Keratinocyte (primary cell): ENCODE data around the gene TOM1L1.

Experiments used
- CTCF ChIP-seq, 3 experiments: IDR thresholded peaks in 1 of 3; conservative IDR thresholded peaks in 1 of 3; optimal IDR thresholded peaks in 1 of 3; 2 replicates in 2 of 3; 3 replicates in 1 of 3; pipeline versions ENCODE3 to v1.5.1; 2011; ENCODE audit warnings: low read length in 3 of 3, mild to moderate bottlenecking in 3 of 3, moderate library complexity in 2 of 3, control low read depth in 1 of 3, inconsistent platforms in 1 of 3; ENCODE audit not compliant: insufficient read depth in 2 of 3; ENCODE audit errors: extremely low read depth in 1 of 3
- EZH2 ChIP-seq: IDR thresholded peaks from one replicate; pipeline ENCODE4 v1.6.1; 2012; ENCODE audit warnings: inconsistent platforms, mild to moderate bottlenecking, low read length, moderate library complexity

- TF ChIP-seq CTCF (optimal IDR thresholded peaks at IDR 0.05 in 1 of 3, IDR thresholded peaks at IDR 0.05 in 1 of 3, conservative IDR thresholded peaks at IDR 0.05 in 1 of 3; ENCODE audit: extremely low read depth in 1 of 3, insufficient read depth in 2 of 3, low read length in 3 of 3) (no peak), EZH2 (no peak)
Measured at GRCh38 chr17:54864636-54865356, 35.9 kb upstream of the TOM1L1 start.
